GM23248 (cell line): ENCODE results near the gene VPS33B. TPM values are rescaled to one million over a fixed set of nuclear protein-coding genes. Genes with fewer than 3 reads are reported as not detected.
"Not testable (repeated sequence)": the region's sequence is repeated elsewhere in the genome, so short reads cannot be mapped to it uniquely, and the experiment has no call there.

Experiments used
- DNase-seq: peaks from one replicate; pipeline ENCODE4 v3.0.0-alpha.2; 2015
- H2AFZ ChIP-seq: fragments of 200-600 bp; sonication (generic); 2 replicates; pipeline ENCODE4 v1.6.1; 2016; ENCODE audit warnings: antibody characterized with exemption
- H3F3A ChIP-seq: fragments of 200-600 bp; sonication (generic); 2 replicates; pipeline ENCODE4 v1.6.1; 2016; ENCODE audit warnings: mild to moderate bottlenecking, antibody characterized with exemption, mixed run types; ENCODE audit not compliant: insufficient read depth
- H3K27ac ChIP-seq: fragments of 200-600 bp; sonication (generic); 2 replicates; pipeline ENCODE4 v1.5.1; 2016; ENCODE audit warnings: mild to moderate bottlenecking
- H3K27me3 ChIP-seq: fragments of 200-600 bp; sonication (generic); replicated peaks from 2 replicates; pipeline ENCODE4 v1.6.1; 2016; ENCODE audit warnings: mild to moderate bottlenecking; ENCODE audit not compliant: insufficient read depth
- H3K36me3 ChIP-seq: fragments of 200-600 bp; sonication (generic); 2 replicates; pipeline ENCODE4 v1.6.1; 2016; ENCODE audit warnings: low read depth, mild to moderate bottlenecking
- H3K4me1 ChIP-seq: fragments of 200-600 bp; sonication (generic); 2 replicates; pipeline ENCODE4 v1.6.1; 2016; ENCODE audit warnings: mild to moderate bottlenecking; ENCODE audit not compliant: insufficient read depth
- H3K4me2 ChIP-seq: fragments of 200-600 bp; sonication (generic); one replicate; pipeline ENCODE4 v1.6.1; 2016; ENCODE audit warnings: mild to moderate bottlenecking; ENCODE audit not compliant: unreplicated experiment
- H3K4me3 ChIP-seq: fragments of 200-600 bp; sonication (generic); 2 replicates; pipeline ENCODE4 v1.5.1; 2016; ENCODE audit warnings: mild to moderate bottlenecking
- H3K79me2 ChIP-seq: fragments of 200-600 bp; sonication (generic); 2 replicates; pipeline ENCODE4 v1.6.1; 2016; ENCODE audit warnings: mild to moderate bottlenecking; ENCODE audit not compliant: insufficient read depth
- H3K9ac ChIP-seq: fragments of 200-600 bp; sonication (generic); 2 replicates; pipeline ENCODE4 v1.6.1; 2016; ENCODE audit warnings: mild to moderate bottlenecking
- H3K9me2 ChIP-seq: fragments of 200-600 bp; sonication (generic); 2 replicates; pipeline ENCODE4 v1.6.1; 2016; ENCODE audit warnings: mixed run types, mild to moderate bottlenecking, moderate library complexity; ENCODE audit not compliant: insufficient read depth
- H3K9me3 ChIP-seq: fragments of 200-600 bp; sonication (generic); one replicate; pipeline ENCODE4 v1.6.1; 2017; ENCODE audit warnings: low read depth
- H4K20me1 ChIP-seq: fragments of 200-600 bp; sonication (generic); 2 replicates; pipeline ENCODE4 v1.6.0; 2016; ENCODE audit not compliant: insufficient read depth
- EZH2 ChIP-seq: fragments of 200-600 bp; sonication (generic); IDR thresholded peaks from 2 replicates; pipeline ENCODE4 v1.6.1; 2018; ENCODE audit warnings: antibody characterized with exemption, mild to moderate bottlenecking; ENCODE audit not compliant: insufficient read depth, poor library complexity, severe bottlenecking
- EZH2phosphoT487 ChIP-seq: fragments of 200-600 bp; sonication (generic); IDR thresholded peaks from 2 replicates; pipeline ENCODE4 v1.6.1; 2018; ENCODE audit warnings: antibody characterized with exemption, moderate library complexity, mild to moderate bottlenecking, low read depth; ENCODE audit not compliant: insufficient read depth
- WGBS, 2 experiments: methylation state at CpG; one replicate each; pipeline ENCODE4 v1.1.6; 2015 to 2017; ENCODE audit warnings: low lambda C conversion rate in 2 of 2, low coverage in 1 of 2; ENCODE audit errors: missing lambda C conversion rate in 2 of 2; 5-methylcytosine and 5-hydroxymethylcytosine counted together
- in situ Hi-C: fragments of 300-500 bp; cut with MboI; formaldehyde crosslinking; loops from 2 replicates; pipeline ENCODE4 v1.15.0; 2020
- polyA plus RNA-seq: library from polyadenylated mRNA; unstranded; fragments of >200 nt; fragmentation: Nextera tagmentation; extraction: Ambion mirVana; gene quantifications from 2 replicates; pipeline ENCODE4 v1.2.1, GENCODE V29; 2016
- total RNA-seq: library from RNA; depleted of rRNA; stranded (reverse); fragments of >200 nt; shearing (Covaris generic); gene quantifications from 2 replicates; pipeline ENCODE4 v1.2.3, GENCODE V29; 2014

Gene VPS33B
- total and polyA plus RNA-seq, 2 experiments from 2014 or later = 7.0 to 10.2 TPM

DNA sequence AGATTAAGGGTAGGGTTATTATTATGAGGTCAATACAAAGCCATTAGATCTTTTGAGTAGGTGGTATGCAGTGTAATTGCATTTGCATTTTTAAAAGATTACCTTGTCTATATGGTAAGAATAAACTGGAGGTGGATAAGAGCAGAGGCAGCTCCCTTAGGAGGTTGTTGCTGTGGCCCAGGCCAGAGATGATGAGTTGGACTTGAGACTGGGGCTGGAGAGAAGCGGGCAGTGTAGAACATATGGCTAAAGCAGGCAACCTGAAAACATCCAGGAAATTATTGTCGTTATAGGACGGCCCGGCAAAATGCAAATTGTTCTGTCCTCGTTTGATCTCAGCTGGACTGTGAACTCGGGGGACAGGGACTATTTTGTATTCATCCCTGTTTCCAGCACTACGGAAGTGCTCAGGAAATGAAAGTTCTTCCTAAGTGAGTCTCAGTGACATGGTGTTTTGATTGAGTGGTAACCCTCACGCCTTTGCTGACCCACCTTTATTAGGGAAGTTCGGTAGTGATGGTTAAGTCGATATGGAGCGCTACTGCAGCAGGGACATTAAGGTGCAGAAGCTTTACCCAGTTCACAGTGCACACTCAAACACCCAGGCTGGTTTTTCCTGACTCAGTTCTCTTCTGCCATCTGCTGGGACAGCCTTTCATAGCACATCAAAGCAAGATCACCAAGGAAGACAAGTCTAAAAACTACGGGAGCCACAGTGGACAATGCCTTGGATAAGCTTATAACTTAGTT, 27.2 kb upstream of the VPS33B start:
- no peak overlapping the region for H3K4me3 ChIP-seq
- peak; percentile 70 for DNase-seq
- WGBS, 2 experiments = 28 to 30% methylated on average over 12 of the region's 12 CpGs
- H3F3A ChIP-seq = no peaks in the 10 kb centered on the region
- in situ Hi-C loops = loop anchor here (25.0 kb wide), 1 partner anchor 188 kb away; no protein-coding TSS in a partner anchor
- no peaks in the 10 kb centered on the region for H3K36me3 ChIP-seq
- H4K20me1 ChIP-seq = no peaks in the 10 kb centered on the region
- TF ChIP-seq EZH2phosphoT487 (no peak), EZH2 (no peak)
- H3K9me3 ChIP-seq = no peaks in the 10 kb centered on the region
- H3K9me2 ChIP-seq = no peaks in the 10 kb centered on the region
- no peak overlapping the region for H3K27ac ChIP-seq
- H2AFZ ChIP-seq = peak overlapping the region; percentile 48; the same call in 1 of the 2 replicates
- no peak overlapping the region for H3K4me2 ChIP-seq
- no peak overlapping the region for H3K9ac ChIP-seq
- no peaks in the 10 kb centered on the region for H3K4me1 ChIP-seq
- peaks cover 16% of the 10 kb centered on the region; the same call in 1 of the 2 replicates for H3K27me3 ChIP-seq
- H3K79me2 ChIP-seq = no peaks in the 10 kb centered on the region

DNA sequence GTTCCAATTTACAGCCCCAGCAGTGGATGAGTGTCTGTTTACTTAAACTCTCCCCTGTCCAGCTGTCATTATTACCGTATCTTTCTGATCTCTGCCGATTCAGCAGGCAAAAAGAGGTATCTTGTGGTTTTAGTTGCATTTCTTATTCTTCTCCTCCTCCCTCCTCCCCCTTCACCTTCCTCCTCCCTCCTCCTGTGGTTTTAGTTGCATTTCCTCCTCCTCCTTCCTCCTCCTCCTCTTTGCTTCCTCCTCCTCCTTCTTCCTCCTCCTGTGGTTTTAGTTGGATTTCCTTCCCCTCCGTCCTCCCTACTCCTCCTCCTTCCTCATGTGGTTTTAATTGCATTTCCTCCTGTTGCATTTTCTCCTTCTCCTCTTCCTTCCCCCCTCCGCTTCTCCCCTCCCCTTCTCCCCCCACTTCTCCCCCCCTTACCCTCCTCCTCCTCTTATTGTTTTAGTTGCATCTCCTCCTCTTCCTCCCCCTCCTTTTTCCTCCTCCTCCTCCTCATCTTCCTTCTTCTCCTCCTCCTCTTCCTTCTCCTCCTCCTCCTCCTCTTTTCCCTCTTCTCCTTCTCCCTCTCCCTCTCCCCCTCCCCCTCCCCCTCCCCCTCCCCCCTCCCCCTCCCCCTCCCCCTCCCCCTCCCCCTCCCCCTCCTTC, 25.3 kb upstream of the VPS33B start:
- 0 to 5% methylated on average over 2 to 3 of the region's 4 CpGs for WGBS, 2 experiments
- H3K9ac ChIP-seq = no peak overlapping the region
- TF ChIP-seq EZH2phosphoT487 = no peak
- TF ChIP-seq EZH2 = no peak

DNA sequence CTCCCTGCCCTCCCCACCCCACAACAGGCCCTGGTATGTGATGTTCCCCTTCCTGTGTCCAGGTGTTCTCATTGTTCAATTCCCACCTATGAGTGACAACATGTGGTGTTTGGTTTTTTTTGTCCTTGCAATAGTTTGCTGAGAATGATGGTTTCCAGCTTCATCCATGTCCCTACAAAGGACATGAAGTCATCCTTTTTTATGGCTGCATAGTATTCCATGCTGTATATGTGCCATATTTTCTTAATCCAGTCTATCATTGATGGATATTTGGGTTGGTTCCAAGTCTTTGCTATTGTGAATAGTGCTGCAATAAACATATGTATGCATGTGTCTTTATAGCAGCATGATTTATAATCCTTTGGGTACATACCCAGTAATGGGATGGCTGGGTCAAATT, 23.7 kb upstream of the VPS33B start:
- H3K9me3 ChIP-seq, H3K27me3 ChIP-seq, H3K4me3 ChIP-seq, H3K27ac ChIP-seq, in situ Hi-C loops, H3K9me2 ChIP-seq, H3K9ac ChIP-seq, H3F3A ChIP-seq, H3K4me1 ChIP-seq, H3K79me2 ChIP-seq, DNase-seq, H2AFZ ChIP-seq, H4K20me1 ChIP-seq, H3K4me2 ChIP-seq, H3K36me3 ChIP-seq: not testable (repeated sequence)

More for the DNA sequence above, 25.3 kb upstream of the VPS33B start:
- Histone ChIP-seq H4K20me1 (no peaks in the 10 kb centered on the region), H3K27me3 (peaks cover 7% of the 10 kb centered on the region; the same call in 1 of the 2 replicates), H3K4me1 (no peaks in the 10 kb centered on the region), H3K4me3 (no peak overlapping the region), H3K4me2 (no peak overlapping the region), H3K9me2 (no peaks in the 10 kb centered on the region), H3K79me2 (no peaks in the 10 kb centered on the region), H3K27ac (no peak overlapping the region), H3F3A (no peaks in the 10 kb centered on the region), H3K9me3 (no peaks in the 10 kb centered on the region), H3K36me3 (no peaks in the 10 kb centered on the region), H2AFZ (no peak overlapping the region)
- in situ Hi-C loops = no loop called here
- DNase-seq = no peak

DNA sequence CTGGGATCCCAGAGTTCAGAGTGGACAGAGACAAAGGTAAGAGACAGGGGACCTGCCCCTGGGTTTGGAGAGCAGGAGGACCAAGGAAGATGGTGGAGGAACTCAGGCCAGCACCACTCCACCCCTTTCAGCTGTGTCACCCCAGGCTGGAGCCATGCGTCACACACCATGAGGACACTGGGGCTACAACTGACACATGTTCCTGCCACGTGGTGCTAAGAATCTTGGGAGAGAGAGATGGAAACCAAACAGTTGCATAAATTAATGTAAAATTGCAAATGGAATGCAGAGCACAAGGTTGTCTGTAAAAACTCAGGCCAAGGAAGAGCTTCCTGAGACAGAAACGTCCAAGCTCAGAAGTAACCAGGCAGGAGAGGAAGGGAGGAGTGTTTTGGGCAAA, 22.7 kb upstream of the VPS33B start:
- no peak for DNase-seq
- H2AFZ ChIP-seq = no peak overlapping the region

More for the DNA sequence above, 22.7 kb upstream of the VPS33B start:
- no peaks in the 10 kb centered on the region for H3K36me3 ChIP-seq
- H3K27ac ChIP-seq = no peak overlapping the region
- no peaks in the 10 kb centered on the region for H3K79me2 ChIP-seq
- H4K20me1 ChIP-seq = no peaks in the 10 kb centered on the region
- in situ Hi-C loops = no loop called here
- no peak for TF ChIP-seq EZH2
- no peak for TF ChIP-seq EZH2phosphoT487
- H3K9ac ChIP-seq = no peak overlapping the region
- no peak overlapping the region for H3K4me3 ChIP-seq
- H3K4me1 ChIP-seq = no peaks in the 10 kb centered on the region
- no peaks in the 10 kb centered on the region for H3K9me2 ChIP-seq
- H3K4me2 ChIP-seq = no peak overlapping the region
- no peaks in the 10 kb centered on the region for H3F3A ChIP-seq
- H3K27me3 ChIP-seq = no peaks in the 10 kb centered on the region
- WGBS, 2 experiments = 40 to 49% methylated on average over 3 of the region's 3 CpGs
- no peaks in the 10 kb centered on the region for H3K9me3 ChIP-seq
